NCI-H1105 treated with DMSO at 0.1 percent for 48 hours (cell line): ENCODE measurements around the gene MAGEA11.
"Not testable (repeated sequence)": the region's sequence is repeated elsewhere in the genome, so short reads cannot be mapped to it uniquely, and the experiment has no call there.

ENCODE experiments used
- DNase-seq: peaks from one replicate; lab custom pipeline; 2025; lab: John Stamatoyannopoulos, UW

The MAGEA11 gene

GRCh38 chrX:149718757-149719156 lies 6.9 kb downstream of the MAGEA11 start:
- no peak for DNase-seq

GRCh38 chrX:149720021-149720689 lies 8.3 kb downstream of the MAGEA11 start:
- no peak for DNase-seq

GRCh38 chrX:149721241-149721640 lies 9.4 kb downstream of the MAGEA11 start:
- DNase-seq, result not testable (repeated sequence)

GRCh38 chrX:149721778-149722177 lies 9.9 kb downstream of the MAGEA11 start:
- no peak for DNase-seq

GRCh38 chrX:149723583-149724118 lies 11.8 kb downstream of the MAGEA11 start:
- DNase-seq, result not testable (repeated sequence)

GRCh38 chrX:149727308-149727707 lies 15.4 kb downstream of the MAGEA11 start:
- not testable (repeated sequence) for DNase-seq

- not testable (repeated sequence) for DNase-seq
Observed at GRCh38 chrX:149742269-149742668, 30.4 kb downstream of the MAGEA11 start.

- DNase-seq, result not testable (repeated sequence)
Observed at GRCh38 chrX:149746390-149747007, 34.6 kb downstream of the MAGEA11 start.

GRCh38 chrX:149757206-149758067 lies 45.6 kb downstream of the MAGEA11 start:
- no peak for DNase-seq

GRCh38 chrX:149758068-149758714 lies 46.3 kb downstream of the MAGEA11 start:
- no peak for DNase-seq

- not testable (repeated sequence) for DNase-seq
Observed at GRCh38 chrX:149758715-149759078, 46.8 kb downstream of the MAGEA11 start.

GRCh38 chrX:149759824-149760223 lies 48.0 kb downstream of the MAGEA11 start:
- no peak for DNase-seq

GRCh38 chrX:149760965-149761364 lies 49.1 kb downstream of the MAGEA11 start:
- no peak for DNase-seq

GRCh38 chrX:149761858-149762674 lies 50.2 kb downstream of the MAGEA11 start:
- not testable (repeated sequence) for DNase-seq

- DNase-seq, result no peak
Observed at GRCh38 chrX:149762696-149763614, 51.1 kb downstream of the MAGEA11 start.
